HG02943 (cell line): Measurements from ENCODE around the gene MARCHF10.

ENCODE experiments used
- ATAC-seq: cut with Tn5 transposase; IDR thresholded peaks from one replicate; pipeline ENCODE4 v1.9.1; 2021; ENCODE audit warnings: mild to moderate bottlenecking, low read depth, moderate library complexity; ENCODE audit not compliant: unreplicated experiment

MARCHF10 gene

GRCh38 chr17:62684179-62684578 lies 123.9 kb downstream of the MARCHF10 start:
- no peak for ATAC-seq

DNA sequence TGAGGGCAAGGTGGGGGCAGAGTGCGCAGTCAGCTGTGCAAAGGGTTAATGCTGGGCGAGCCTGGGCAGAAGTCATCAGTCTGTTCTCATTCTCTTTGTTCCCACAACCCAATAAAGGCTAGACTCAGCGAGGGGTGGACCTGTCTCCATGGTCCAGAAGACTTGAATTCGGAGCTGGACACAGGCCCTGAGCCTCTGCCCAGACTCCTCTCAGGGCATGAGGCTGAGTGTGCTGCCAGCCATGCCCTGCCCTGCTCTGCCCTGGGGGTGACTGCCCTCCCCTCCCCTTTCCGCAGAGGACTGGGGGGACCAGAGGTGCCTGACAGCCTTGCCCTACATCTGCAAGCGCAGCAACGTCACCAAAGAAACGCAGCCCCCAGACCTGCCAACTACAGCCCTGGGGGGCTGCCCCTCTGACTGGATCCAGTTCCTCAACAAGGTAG lies 126.2 kb downstream of the MARCHF10 start:
- no peak for ATAC-seq

DNA sequence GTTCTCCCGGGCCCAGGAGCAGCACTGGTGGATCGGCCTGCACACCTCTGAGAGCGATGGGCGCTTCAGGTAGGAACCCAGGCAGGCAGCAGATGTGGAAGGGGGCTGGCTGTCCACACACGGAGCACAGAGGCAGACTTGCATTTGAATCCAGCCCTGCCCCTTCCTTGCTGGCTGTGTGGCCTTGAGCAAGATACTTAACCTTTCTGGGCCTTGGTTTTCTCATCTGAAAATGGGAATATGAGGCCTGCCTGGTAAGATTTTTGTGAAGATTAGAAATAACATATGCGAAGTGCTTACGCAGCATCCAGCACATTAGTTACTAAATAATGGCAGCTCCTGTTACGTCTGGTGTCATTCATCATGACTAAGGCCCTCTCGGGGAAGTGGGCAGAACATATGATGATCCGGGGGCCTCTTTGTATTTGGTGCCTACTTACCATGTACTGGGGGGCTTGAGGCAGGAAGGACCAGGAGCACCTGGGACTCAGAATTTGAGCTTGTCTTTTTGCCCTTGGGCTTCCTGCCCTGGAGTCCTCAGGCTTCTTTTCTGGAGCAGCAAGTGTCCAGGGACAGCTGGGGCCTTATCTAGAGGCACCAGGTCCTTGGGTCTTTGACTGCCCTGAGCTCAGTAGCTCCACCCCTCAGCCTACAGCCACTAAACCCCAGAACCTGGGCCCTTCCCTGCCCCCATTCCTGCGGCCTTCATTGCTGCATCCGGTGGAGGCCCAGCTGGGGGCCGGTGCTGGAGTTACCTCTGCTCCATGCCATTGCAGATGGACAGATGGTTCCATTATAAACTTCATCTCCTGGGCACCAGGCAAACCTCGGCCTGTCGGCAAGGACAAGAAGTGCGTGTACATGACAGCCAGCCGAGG lies 126.8 kb downstream of the MARCHF10 start:
- no peak for ATAC-seq

GRCh38 chr17:62680541-62681052 lies 127.5 kb downstream of the MARCHF10 start:
- ATAC-seq, result no peak

DNA sequence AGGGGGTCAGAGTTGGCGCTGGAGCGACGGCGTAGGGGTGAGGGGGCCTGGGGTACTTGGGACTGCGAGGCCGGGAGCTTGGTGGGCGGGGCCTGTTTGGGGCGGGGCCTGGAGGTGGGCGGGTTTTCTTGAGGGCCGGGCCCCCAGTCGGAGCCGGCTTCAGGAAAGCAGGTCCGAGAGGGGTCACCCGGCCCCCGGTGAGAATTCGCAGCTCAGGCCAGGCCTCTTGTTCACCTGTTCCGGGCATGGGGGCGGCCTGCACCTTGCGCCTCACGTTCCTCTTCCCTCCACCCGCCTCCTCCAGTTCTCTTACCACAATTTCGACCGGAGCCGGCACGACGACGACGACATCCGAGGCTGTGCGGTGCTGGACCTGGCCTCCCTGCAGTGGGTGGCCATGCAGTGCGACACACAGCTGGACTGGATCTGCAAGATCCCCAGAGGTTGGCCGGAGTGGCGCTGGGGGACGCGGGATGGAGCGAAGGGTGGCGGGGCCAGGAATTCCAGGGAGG lies 128.2 kb downstream of the MARCHF10 start:
- no peak for ATAC-seq

GRCh38 chr17:62678214-62678919 lies 129.7 kb downstream of the MARCHF10 start:
- no peak for ATAC-seq

GRCh38 chr17:62676952-62677596 lies 131.0 kb downstream of the MARCHF10 start:
- ATAC-seq, result no peak

GRCh38 chr17:62676231-62676943 lies 131.7 kb downstream of the MARCHF10 start:
- ATAC-seq, result no peak

DNA sequence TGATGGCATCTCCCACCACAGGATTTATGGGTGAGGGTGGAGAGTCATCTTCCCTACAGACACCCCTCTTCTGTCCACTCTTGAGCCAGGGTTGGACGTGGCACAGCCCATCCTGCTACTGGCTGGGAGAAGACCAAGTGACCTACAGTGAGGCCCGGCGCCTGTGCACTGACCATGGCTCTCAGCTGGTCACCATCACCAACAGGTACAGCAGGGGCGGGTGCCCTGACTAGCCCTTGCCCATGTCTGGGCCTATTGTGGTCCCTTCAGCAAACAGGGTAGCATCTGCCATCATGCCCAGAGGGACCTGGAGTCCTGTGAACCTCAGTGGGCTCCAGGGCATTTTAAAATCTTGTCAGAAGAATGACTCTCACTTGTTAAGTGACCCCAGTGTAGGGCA lies 132.4 kb downstream of the MARCHF10 start:
- no peak for ATAC-seq

- ATAC-seq, result no peak
Measured at GRCh38 chr17:62675260-62675659, 132.9 kb downstream of the MARCHF10 start.

DNA sequence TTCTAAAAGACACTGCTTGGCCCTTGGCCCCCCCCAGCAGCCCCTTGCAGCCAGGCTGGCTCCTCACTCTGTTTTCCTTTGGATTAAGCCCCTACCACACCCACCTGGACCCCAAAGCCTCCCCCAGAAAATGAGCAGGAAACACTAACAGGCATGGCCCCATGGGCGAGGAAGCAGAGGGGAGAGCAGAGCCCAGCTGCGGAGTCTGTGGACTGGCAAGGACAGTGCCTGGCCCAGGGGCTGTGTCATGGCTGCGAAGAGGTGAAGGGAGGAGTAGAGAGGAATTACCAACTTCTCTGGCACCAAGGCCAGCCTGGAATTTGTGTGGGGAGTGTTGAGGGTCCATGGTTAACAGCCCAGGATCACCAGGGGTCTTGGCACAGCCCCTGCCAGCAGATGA lies 133.3 kb downstream of the MARCHF10 start:
- ATAC-seq, result no peak

- no peak for ATAC-seq
Measured at GRCh38 chr17:62674363-62674739, 133.8 kb downstream of the MARCHF10 start.

DNA sequence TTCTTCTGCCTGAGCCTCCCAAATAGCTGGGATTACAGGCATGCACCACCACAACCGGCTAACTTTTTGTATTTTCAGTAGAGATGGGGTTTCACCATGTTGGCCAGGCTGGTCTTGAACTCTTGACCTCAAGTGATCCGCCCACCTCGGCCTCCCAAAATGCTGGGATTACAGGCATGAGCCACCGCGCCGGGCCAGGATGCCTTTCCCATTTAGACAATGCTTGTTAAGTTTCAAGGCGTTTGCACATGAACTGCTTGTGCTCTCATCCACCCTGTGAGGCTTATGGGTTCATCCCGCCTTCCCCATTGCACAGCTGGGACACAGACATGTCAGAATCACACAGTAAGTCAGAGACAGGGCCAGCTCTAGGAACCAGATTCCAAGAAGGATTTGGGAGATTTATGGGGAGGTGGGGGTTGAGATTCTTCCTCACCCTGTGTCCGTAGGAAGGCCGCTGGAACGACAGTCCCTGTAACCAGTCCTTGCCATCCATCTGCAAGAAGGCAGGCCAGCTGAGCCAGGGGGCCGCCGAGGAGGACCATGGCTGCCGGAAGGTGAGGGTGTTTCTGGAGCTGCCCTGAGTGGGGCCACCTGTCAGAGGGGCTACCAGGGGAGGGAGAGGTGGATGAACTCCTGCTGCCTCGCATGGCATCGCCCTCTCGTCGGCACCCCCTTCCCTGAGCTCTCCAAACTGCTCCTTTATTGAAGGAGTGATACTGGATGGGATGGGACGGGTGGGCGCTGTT lies 134.3 kb downstream of the MARCHF10 start:
- ATAC-seq, result no peak

DNA sequence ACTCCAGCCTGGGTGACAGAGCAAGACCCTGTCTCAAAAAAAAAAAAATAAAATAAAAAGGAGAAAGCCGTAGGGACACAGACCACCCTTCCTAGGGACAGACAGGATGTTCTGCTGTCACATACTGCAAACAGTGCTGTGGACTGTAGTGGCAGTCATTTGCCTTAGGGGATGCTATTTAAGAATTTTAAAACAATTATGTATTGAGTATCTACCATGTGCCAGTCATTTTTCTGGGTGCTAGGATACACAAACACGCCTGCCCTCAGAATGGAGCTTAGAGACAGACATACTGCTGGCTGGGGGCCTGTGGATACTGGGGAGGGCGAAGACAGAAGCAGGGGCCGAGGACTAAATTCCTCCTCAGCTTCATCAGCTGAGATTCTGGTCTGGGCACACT lies 135.2 kb downstream of the MARCHF10 start:
- no peak for ATAC-seq

- ATAC-seq, result no peak
Measured at GRCh38 chr17:62671553-62671952, 136.6 kb downstream of the MARCHF10 start.

DNA sequence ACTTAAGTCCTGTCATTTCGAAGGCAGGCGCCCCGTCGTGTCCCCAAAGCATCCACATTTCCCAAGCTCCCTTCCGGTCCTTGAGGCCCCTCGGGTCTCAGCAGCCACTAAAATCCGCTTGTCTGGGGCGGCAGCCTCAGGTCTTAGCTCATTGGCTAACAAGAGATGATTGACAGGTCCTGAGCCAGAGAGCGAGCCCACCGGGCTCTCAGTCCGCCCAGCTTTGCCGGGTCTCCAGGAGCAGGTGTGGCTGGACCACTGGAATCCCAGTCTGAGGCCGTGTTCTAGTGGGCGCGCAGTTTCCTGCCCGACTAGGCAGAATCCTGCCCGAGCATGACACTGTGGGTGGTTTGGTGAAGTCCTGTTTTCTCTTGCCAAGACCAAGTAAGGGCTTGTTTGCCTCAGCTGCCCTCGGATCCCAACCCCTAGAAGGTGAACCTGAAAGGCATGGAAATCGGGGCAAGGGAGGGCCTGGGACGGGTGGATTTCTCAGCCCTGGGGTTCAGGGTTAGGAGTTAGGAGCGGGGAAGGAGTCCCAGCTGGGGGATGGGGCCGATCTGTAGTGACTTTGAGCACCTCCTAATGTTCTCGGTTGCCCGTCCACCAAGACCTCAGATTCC lies 137.8 kb downstream of the MARCHF10 start:
- no peak for ATAC-seq

DNA sequence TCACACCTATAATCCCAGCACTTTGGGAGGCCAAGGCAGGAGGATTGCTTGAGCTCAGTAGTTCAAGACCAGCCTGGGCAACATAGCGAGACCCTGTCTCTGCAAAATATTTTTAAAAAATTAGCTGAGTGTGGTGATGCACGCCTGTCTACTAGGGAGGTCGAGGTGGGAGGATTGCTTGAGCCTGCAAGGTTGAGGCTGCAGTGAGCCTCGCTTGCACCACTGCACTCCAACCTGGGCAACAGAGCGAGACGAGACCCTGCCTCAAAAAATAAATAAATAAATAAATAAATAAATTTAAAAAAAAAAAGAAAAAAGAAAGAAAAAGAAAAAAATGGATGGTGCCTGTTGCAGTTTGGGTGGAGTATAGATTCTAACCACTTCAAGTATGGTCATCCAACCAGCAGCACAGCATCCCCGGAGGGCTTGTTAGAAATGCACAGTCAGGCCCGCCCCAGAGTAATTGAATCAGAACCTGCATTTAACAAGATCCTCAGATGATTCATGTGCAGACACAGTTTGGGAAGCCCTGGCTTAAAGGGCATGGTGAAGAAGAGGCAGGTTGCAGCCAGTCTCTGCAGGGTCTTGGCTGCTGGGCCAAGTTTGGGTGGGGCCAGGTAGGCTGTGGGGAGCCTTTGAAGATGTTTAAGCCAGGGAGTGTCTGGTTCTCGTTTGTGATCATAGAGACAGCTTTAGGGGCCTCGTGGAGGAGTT lies 139.9 kb downstream of the MARCHF10 start:
- ATAC-seq, result no peak

GRCh38 chr17:62666801-62667591 lies 141.1 kb downstream of the MARCHF10 start:
- no peak for ATAC-seq
